Motor neuron (in vitro differentiated cells): ENCODE results near the gene COL9A3. TPM values are rescaled to one million over a fixed set of nuclear protein-coding genes. Genes with fewer than 3 reads are reported as not detected.

Experiments used
- ATAC-seq, 8 experiments: fragments of 200-7000 bp; cut with Tn5 transposase; replicated peaks in 6 of 8; 2 replicates each; pipeline ENCODE4 v1.8.0; 2021; ENCODE audit warnings: mild to moderate bottlenecking in 8 of 8, moderate library complexity in 8 of 8
- H3K27ac ChIP-seq, 2 donors: fragments of 250-450 bp; sonication (Bioruptor Pico); 2 replicates each; pipeline ENCODE4 v1.9.0; 2021; ENCODE audit warnings: antibody characterized with exemption in 2 of 2, mild to moderate bottlenecking in 2 of 2, moderate library complexity in 1 of 2
- H3K4me1 ChIP-seq, 2 donors: fragments of 250-450 bp; sonication (Bioruptor Pico); replicated peaks in 1 of 2; 2 replicates each; pipeline ENCODE4 v1.6.1; 2021; ENCODE audit warnings: antibody characterized with exemption in 2 of 2, mild to moderate bottlenecking in 2 of 2, moderate library complexity in 1 of 2
- H3K4me3 ChIP-seq, 5 donors: fragments of 250-450 bp; sonication (Bioruptor Pico); 2 replicates each; pipeline ENCODE4 v1.9.0; 2021; ENCODE audit warnings: antibody characterized with exemption in 5 of 5, mild to moderate bottlenecking in 5 of 5, moderate library complexity in 4 of 5
- WGBS, 10 experiments: fragments of 450-650 bp; shearing (Covaris generic); methylation state at CpG; one replicate each; pipeline ENCODE4 v1.0.0; 2022; 5-methylcytosine and 5-hydroxymethylcytosine counted together
- in situ Hi-C, 9 experiments: fragments of 400-800 bp; cut with MboI; loops; one replicate each; pipeline ENCODE4 v1.15.0; 2021; ENCODE audit warnings: low sequenced_read_pairs in 9 of 9, low pct_unique_long_range_greater_than_20kb in 2 of 9; ENCODE audit not compliant: unreplicated experiment in 9 of 9
- total RNA-seq, 8 experiments: library from RNA; unstranded; fragments of 300-600 nt; gene quantifications; 2 replicates each; pipeline versions ENCODE4 v1.2.3 to v1.2.4, GENCODE V29; 2022

Gene COL9A3
- total RNA-seq, 8 experiments from 2014 or later = 0.60 to 19.5 (median 2.0) TPM

GRCh38 chr20:62801284-62802010 is 15.4 kb upstream of the COL9A3 start:
- no peak overlapping the region for H3K4me3 ChIP-seq
- in situ Hi-C loops = no loop called here
- peaks cover 12 to 14% of the 10 kb centered on the region in 2 donors for H3K4me1 ChIP-seq
- ATAC-seq = no peak
- 76 to 100% (median 89%) methylated on average over 1 to 10 of the region's 15 CpGs; no CpG with 5 or more reads in 6 of the 10 experiments for WGBS, 10 experiments
- H3K27ac ChIP-seq = no peak overlapping the region

- peaks cover 17 to 20% of the 10 kb centered on the region in 2 donors for H3K4me1 ChIP-seq
- in situ Hi-C loops = no loop called here
- WGBS, 10 experiments = 63 to 100% (median 67%) methylated on average over 1 to 3 of the region's 22 CpGs; no CpG with 5 or more reads in 7 of the 10 experiments
- no peak overlapping the region for H3K4me3 ChIP-seq
- no peak overlapping the region for H3K27ac ChIP-seq
- ATAC-seq = no peak
Observed at GRCh38 chr20:62802026-62802712, 14.7 kb upstream of the COL9A3 start.

- ATAC-seq = peak in 6 of 8 experiments; percentile 9 to 33 (median 13)
Observed at GRCh38 chr20:62804021-62804626, 12.7 kb upstream of the COL9A3 start.

DNA sequence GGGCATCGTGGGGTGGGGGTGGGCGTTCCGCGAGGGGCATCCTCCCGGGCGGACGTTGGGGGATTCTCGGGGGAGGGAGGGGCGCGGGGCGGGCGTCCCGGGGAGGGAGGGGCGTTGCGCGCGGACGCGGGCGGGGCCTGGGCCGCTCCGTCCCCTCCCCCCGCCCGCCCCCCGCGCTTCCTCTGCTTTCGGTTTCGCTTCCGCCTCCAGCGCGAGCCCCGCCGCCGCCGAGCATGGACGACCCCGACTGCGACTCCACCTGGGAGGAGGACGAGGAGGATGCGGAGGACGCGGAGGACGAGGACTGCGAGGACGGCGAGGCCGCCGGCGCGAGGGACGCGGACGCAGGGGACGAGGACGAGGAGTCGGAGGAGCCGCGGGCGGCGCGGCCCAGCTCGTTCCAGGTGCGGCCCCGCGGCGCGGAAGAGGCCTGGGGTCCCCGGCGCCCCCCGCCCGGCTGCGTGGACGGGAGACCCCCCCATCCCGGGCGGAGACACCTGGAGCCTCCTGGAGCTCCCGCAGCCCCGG is 12.2 kb upstream of the COL9A3 start, which contains the start of gene OGFR:
Gene OGFR, plus strand, starts transcription at position 209 of the 528 bp plus-strand sequence. Its CDS starts 25 bp downstream, at position 234.
- peak within 1 kb of the TSS in 1 of 2 donors; percentile 38 for H3K27ac ChIP-seq
- in situ Hi-C loops = no loop called here
- peaks cover 17 to 22% of the 10 kb centered on the region in 2 donors for H3K4me1 ChIP-seq
- H3K4me3 ChIP-seq = peak within 1 kb of the TSS; percentile 48 to 88 (median 81)
- ATAC-seq = peak; percentile 24 to 54 (median 39)
- no CpG with 5 or more reads among the region's 77 CpGs for WGBS, 10 experiments

More at GRCh38 chr20:62804021-62804626, 12.7 kb upstream of the COL9A3 start:
- in situ Hi-C loops = no loop called here
- peak overlapping the region; percentile 48 to 88 (median 81) for H3K4me3 ChIP-seq
- H3K4me1 ChIP-seq = peaks cover 17 to 22% of the 10 kb centered on the region in 2 donors
- 48 to 93% (median 51%) methylated on average over 2 to 7 of the region's 25 CpGs; no CpG with 5 or more reads in 6 of the 10 experiments for WGBS, 10 experiments
- H3K27ac ChIP-seq = no peak overlapping the region

DNA sequence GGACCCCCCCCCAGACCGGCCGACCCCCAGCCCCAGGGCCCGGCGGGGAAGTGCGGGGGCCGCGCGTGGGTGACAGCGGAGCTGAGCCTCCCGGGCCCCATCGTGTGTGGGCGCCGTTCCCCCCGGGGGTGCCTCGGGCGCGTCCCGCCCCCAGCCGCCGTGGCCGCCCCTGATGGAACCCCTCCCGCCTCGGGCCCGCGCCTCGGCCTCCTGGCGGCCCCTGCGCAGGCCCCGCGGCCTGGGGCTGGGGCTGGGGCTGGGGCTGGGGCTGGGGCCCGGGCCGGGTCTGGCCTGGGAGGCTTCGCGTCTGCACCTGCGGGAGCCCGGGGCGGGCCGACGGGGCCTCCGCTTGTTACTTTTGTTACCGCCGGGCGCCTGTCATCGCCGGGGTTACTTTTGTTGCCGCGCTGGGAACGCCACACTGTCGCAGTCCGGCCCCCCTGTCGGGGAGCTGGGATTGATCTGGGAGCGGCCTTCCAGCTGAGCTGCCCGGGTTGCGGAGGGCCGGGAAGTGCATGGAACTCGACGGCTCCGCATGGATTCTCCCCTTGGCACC is 11.6 kb upstream of the COL9A3 start:
- in situ Hi-C loops = no loop called here
- ATAC-seq = peak; percentile 48 to 64 (median 57)
- Histone ChIP-seq H3K4me1 (peaks cover 17 to 22% of the 10 kb centered on the region in 2 donors), H3K4me3 (peak overlapping the region; percentile 48 to 88 (median 81)), H3K27ac (peak overlapping the region in 1 of 2 donors; percentile 38)
- 0 to 7% methylated on average over 1 to 3 of the region's 58 CpGs; no CpG with 5 or more reads in 8 of the 10 experiments for WGBS, 10 experiments

DNA sequence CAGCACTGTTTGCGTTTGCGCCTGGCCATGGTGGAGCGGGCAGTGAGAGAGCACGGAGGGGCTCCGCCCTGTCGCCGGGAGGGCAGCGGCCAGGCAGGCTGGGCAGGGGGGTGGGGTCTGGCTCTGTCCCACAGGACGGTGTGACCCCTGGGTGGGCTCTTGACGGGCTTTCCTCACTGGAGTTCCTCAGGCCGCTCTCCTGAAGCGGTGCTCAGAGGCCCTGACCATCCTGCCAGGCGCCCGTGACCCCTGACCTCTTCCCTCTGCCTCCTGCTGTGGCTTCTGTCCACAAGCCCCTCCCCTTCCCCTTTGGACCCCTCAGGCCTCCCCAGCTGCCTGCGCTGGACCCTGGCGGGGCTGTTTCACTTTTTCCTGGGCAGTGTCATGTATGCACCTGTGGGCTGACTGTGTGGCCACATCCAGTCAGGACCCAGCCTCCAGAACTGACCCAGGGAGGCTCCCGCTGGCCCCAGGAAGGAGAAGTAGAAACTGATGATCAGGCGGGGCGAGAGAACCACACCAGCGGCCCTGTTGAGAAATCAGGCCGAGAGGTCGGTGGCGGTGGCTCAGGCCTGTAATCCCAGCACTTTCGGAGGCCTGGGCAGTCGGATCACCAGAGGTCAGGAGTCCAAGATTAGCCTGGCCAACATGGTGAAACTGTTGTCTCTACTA is 11.0 kb upstream of the COL9A3 start:
- peaks cover 17 to 22% of the 10 kb centered on the region in 2 donors for H3K4me1 ChIP-seq
- in situ Hi-C loops = no loop called here
- peak overlapping the region in 1 of 2 donors; percentile 38 for H3K27ac ChIP-seq
- H3K4me3 ChIP-seq = peak overlapping the region; percentile 48 to 88 (median 81)
- 0 to 85% (median 33%) methylated on average over 2 to 8 of the region's 25 CpGs; no CpG with 5 or more reads in 4 of the 10 experiments for WGBS, 10 experiments
- peak in 2 of 8 experiments; percentile 17 to 18 for ATAC-seq

- Histone ChIP-seq H3K4me3 (peak overlapping the region in 4 of 5 donors; percentile 48 to 88 (median 71)), H3K4me1 (peaks cover 17 to 22% of the 10 kb centered on the region in 2 donors), H3K27ac (no peak overlapping the region)
- in situ Hi-C loops = no loop called here
- 0 to 80% (median 70%) methylated on average over 1 to 5 of the region's 11 CpGs; no CpG with 5 or more reads in 4 of the 10 experiments for WGBS, 10 experiments
- ATAC-seq = no peak
Observed at GRCh38 chr20:62806383-62807050, 10.3 kb upstream of the COL9A3 start.

- in situ Hi-C loops = no loop called here
- H3K4me3 ChIP-seq = no peak overlapping the region
- no peak for ATAC-seq
Observed at GRCh38 chr20:62807444-62808210, 9.2 kb upstream of the COL9A3 start.

DNA sequence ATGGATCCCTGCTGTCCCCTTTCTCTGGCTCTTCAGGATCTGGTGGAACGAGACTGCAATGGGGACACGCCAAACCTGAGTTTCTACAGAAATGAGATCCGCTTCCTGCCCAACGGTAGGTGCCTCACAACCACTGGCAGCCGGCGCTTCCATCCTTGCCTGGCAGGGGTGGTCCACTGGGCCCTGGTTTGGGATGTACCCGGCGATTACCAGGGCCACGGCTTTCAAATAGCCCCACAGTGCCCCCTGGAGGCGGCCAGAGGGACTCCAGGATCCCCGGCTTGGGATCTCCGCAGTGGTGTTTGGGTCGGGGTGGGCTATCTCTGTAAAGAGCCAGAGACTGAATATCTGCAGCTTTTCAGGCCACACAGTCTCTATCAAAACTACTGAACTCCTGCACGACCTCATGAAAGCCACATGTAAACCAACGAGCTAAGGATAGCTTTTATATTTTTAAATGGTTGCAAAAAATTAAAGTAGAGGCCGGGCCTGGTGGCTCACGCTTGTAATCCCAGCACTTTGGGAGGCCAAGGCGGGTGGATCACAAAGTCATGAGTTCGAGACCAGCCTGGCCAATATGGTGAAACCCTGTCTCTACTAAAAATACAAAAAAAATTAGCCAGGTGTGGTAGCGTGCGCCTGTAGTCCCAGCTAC is 8.5 kb upstream of the COL9A3 start:
- 4 to 93% (median 49%) methylated on average over 2 to 13 of the region's 21 CpGs; no CpG with 5 or more reads in 2 of the 10 experiments for WGBS, 10 experiments
- Histone ChIP-seq H3K4me1 (peaks cover 17 to 22% of the 10 kb centered on the region in 2 donors), H3K27ac (no peak overlapping the region), H3K4me3 (no peak overlapping the region)
- in situ Hi-C loops = no loop called here
- peak; percentile 15 to 61 (median 29) for ATAC-seq

More at GRCh38 chr20:62807444-62808210, 9.2 kb upstream of the COL9A3 start:
- no peak overlapping the region for H3K27ac ChIP-seq
- WGBS, 10 experiments = 40 to 100% (median 100%) methylated on average over 1 to 5 of the region's 23 CpGs; no CpG with 5 or more reads in 7 of the 10 experiments
- peaks cover 17 to 22% of the 10 kb centered on the region in 2 donors for H3K4me1 ChIP-seq

DNA sequence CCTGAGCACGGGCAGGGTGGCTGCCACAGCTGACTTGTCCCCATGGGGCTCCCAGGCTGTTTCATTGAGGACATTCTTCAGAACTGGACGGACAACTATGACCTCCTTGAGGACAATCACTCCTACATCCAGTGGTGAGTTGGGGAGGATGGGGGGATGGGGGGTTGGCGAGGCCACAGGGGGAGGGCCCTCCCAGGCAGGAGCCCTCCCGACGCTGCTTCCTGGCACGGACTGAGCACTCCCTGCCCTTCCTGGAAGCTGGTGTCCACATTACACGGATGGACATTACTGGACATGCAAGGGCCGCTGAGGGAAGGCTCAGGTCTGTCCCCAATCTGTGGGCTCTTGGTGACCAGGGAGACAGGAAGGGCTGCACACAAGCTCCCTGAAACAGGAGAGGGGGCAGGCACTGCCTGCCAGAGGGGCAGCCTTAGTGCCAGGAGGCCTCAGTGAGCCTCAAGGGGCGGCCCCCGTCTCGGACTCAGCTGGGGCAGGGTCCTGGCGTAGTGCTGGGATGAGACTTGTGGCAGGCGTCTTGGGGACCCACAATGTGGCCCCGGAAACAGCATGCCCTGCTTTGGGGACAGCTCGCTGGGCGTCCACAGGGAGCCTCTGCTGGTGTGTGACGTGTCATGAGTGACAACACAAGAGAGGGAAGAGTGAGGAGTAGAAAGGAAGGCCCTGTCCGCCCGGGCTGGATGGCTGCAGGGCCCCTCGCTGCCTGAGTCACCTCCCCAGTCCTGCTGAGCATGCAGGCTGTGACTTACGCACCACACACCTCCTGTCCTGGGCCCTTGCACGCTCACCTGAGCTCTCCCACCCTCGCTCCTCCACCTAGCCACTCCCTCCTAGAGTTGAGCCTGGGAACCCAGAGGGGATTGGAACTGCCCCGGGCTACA is 7.1 kb upstream of the COL9A3 start:
- peaks cover 14 to 20% of the 10 kb centered on the region in 2 donors for H3K4me1 ChIP-seq
- 89 to 100% (median 100%) methylated on average over 1 to 9 of the region's 24 CpGs; no CpG with 5 or more reads in 5 of the 10 experiments for WGBS, 10 experiments
- in situ Hi-C loops = no loop called here
- no peak for ATAC-seq
- H3K27ac ChIP-seq = no peak overlapping the region
- no peak overlapping the region for H3K4me3 ChIP-seq
